ENCODE measurements around the gene DSCAML1.

DNA sequence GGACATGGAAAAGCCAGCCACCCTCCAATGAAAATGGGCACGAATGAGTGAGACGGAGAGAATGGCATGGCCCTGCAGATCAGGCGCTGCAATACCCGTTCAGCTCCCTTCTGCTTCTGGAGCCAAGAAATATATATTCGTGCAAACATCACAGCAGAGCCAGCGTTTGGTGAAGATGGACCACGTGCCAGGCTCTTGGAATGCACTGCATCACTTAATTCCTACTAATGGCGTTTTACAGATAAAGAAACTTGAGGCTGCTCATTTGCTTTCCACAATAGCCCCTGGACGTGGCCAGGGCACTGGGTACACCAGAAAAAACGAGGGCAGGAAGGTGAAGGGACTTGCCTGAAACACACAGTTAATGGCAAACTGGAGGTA, 29.2 kb upstream of the DSCAML1 start:
- TF ChIP-seq CTCF (IDR thresholded peaks at IDR 0.05) (no peak), POLR2A (IDR thresholded peaks at IDR 0.05) (no peak)

All from testis (tissue), 2 donors.